HCEC 1CT (cell line): ENCODE data around the gene ADGRF3.
"Not testable (repeated sequence)": the region's sequence is repeated elsewhere in the genome, so short reads cannot be mapped to it uniquely, and the experiment has no call there.

Experiments used
- DNase-seq: peaks from one replicate; pipeline ENCODE4 v3.0.0-alpha.2; 2017

ADGRF3 gene, protein sequence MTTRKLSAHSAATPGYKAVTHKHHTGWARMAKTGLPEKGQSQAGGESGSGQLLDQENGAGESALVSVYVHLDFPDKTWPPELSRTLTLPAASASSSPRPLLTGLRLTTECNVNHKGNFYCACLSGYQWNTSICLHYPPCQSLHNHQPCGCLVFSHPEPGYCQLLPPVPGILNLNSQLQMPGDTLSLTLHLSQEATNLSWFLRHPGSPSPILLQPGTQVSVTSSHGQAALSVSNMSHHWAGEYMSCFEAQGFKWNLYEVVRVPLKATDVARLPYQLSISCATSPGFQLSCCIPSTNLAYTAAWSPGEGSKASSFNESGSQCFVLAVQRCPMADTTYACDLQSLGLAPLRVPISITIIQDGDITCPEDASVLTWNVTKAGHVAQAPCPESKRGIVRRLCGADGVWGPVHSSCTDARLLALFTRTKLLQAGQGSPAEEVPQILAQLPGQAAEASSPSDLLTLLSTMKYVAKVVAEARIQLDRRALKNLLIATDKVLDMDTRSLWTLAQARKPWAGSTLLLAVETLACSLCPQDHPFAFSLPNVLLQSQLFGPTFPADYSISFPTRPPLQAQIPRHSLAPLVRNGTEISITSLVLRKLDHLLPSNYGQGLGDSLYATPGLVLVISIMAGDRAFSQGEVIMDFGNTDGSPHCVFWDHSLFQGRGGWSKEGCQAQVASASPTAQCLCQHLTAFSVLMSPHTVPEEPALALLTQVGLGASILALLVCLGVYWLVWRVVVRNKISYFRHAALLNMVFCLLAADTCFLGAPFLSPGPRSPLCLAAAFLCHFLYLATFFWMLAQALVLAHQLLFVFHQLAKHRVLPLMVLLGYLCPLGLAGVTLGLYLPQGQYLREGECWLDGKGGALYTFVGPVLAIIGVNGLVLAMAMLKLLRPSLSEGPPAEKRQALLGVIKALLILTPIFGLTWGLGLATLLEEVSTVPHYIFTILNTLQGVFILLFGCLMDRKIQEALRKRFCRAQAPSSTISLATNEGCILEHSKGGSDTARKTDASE

GRCh38 chr2:26346454-26347053 is at the start of gene ADGRF3:
Gene ADGRF3, minus strand, starts transcription at chr2:26346789. Its CDS starts 555 bp downstream, at chr2:26346234.
- peak; percentile 21 for DNase-seq

GRCh38 chr2:26395394-26395793 is 48.8 kb upstream of the ADGRF3 start:
- no peak for DNase-seq

GRCh38 chr2:26394694-26395093 is 48.1 kb upstream of the ADGRF3 start:
- no peak for DNase-seq

DNA sequence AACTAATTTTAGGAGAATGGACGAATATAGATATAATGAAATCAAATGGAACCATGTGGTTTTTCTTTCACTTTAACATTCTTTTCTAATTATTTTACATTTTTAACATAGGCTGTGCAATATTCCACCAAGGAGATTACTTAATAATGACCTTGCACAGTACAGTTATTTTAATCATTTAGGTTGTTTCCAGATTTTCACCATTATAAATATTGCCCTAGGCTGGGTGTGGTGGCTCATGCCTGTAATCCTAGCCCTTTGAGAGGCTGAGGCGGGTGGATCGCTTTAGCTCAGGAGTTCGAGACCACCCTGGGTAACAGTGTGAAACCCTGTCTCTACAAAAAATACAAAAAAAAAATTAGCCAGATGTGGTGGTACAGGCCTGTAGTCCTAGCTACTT is 40.6 kb upstream of the ADGRF3 start:
- DNase-seq: no peak

- DNase-seq: no peak
Observed at GRCh38 chr2:26384597-26384996, 38.0 kb upstream of the ADGRF3 start.

DNA sequence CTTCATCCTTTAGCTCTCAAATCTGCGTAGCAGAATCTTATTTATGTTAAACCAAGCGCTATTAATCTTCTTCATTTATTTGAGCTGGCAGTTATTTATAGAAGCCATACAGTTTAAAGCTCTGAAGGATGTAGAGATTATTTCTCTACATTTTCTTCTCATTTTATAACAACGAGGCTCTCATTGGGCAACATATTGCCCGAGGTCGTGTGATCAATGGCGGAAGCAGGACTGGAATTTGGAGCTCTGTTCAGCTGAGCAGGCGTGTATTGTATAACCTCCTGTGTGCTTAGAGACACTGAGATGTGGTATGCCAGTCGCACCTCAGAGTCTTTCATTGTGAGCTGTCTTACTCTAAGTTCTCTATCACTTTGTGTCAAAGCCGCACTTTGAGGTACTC is 37.6 kb upstream of the ADGRF3 start:
- DNase-seq: no peak

- DNase-seq: no peak
Observed at GRCh38 chr2:26382564-26382963, 36.0 kb upstream of the ADGRF3 start.

GRCh38 chr2:26380281-26380680 is 33.7 kb upstream of the ADGRF3 start:
- DNase-seq: no peak

DNA sequence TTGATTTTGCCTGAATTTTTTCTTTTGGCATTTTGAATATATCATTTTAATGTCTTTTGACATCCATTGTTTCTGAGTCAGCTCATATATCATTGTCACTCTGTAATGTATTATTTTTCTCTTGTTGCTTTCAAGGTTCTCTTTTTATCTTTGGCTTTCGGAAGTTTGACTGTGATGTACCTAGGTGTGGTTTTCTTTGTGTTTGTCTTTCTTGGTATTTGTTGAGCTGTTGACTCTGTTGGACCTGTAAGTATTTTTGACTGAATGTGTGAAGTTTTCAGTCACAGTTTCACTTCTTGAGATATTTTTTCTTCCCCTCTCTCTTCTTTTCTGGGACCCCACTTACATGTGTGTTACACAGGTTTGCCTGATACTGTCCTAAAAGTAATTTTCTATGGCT is 30.2 kb upstream of the ADGRF3 start:
- no peak for DNase-seq

DNA sequence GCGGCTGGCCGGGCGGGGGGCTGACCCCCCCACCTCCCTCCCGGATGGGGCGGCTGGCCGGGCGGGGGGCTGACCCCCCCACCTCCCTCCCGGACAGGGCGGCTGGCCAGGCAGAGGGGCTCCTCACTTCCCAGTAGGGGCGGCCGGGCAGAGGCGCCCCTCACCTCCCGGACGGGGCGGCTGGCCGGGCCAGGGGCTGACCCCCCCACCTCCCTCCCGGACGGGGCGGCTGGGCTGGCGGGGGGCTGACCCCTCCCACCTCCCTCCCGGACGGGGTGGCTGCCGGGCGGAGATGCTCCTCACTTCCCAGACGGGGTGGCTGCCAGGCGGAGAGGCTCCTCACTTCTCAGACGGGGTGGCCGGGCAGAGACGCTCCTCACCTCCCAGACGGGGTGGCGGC is 24.3 kb upstream of the ADGRF3 start:
- not testable (repeated sequence) for DNase-seq

DNA sequence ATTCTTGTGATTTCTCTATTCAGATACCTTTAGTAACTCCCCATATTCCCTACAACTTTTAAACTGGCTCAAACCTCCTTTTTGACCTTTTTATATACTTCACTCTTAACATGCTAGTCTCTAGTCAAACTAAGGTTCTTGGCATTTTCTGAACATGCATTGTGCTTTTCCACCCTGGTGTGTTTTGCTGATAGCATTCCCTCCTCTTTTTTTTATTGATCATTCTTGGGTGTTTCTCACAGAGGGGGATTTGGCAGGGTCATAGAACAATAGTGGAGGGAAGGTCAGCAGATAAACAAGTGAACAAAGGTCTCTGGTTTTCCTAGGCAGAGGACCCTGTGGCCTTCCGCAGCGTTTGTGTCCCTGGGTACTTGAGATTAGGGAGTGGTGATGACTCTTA is 23.1 kb upstream of the ADGRF3 start:
- not testable (repeated sequence) for DNase-seq

DNA sequence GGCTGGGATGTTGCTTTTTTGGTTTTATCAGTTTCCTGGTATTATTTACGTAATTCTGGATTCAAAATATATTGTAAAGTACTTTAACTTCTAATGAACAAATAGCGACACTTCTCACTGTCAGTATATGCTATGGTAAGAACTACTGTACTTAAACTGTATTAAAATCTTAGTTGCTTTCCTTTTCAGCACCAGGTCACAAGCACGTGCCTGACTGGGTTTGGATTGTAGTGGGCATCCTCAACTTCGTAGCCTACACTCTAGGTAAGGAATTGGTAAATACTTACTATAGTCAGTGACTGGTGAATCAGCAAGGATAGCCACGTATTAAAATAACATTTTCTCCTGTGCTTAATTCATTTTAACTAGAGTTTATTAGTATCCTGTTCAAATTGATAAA is 20.4 kb upstream of the ADGRF3 start:
- DNase-seq: no peak

DNA sequence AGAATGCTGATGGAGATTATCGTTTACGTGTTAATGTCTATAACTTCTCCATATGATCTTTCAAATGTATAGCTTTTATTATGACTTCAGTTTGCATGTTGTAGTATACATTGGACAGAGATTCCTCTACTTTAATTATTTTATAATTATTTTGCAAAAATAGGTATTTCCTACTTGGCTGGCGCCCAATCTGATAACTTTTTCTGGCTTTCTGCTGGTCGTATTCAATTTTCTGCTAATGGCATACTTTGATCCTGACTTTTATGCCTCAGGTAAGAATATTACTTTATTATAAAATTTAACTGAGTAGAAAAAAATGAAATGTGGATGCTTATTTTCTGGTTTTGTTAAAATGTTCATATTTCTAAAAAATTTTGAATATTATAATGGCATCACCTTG is 18.1 kb upstream of the ADGRF3 start:
- DNase-seq: no peak

- DNase-seq: no peak
Observed at GRCh38 chr2:26363958-26364357, 17.4 kb upstream of the ADGRF3 start.

GRCh38 chr2:26363323-26363722 is 16.7 kb upstream of the ADGRF3 start:
- DNase-seq: peak; percentile 7

DNA sequence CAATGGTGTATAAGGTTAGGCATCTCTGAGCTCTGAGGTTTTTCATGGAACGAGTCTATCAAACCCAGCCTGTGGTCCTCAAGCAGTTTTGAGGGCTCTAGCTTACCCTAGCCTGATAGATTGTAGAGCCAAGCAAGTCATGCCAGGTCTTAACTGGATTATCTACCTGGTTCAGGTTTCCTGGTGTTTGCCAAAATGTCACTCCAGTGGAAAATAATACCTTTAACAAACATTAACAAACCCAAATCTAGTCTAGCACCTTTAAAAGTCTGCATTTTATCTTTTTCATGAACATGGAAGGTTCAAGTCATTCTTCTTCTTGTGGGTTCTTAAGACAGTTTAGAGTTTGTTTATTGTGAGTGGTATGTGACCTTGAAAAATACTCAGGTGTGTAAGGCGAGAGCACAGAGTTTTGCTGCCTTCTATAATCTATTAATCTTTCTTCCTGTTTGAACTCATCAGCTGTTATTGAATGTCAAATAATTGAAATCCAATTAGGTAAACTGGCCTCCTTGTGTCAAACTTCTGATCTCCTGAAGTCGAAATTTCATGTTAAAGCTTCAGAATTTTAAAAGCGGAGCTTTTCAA is 13.4 kb upstream of the ADGRF3 start:
- no peak for DNase-seq

DNA sequence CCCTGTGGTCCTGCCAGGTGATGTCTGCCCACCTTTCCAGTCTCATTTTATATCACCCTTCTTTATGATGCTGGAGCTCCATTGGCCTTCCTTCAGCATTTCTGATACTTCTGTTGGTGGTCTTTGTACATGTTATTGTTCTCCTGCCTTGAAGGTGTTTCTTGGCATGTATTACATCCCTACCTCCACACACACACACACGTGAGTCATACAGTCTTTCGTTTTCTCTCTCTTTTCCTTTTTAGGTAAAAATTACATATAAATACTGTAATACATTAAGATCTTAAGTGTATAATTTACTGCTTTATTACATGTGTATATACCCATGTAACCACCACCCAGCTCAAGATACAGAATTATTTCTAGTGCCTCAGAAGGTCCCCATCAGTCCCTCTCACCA is 10.2 kb upstream of the ADGRF3 start:
- no peak for DNase-seq

DNA sequence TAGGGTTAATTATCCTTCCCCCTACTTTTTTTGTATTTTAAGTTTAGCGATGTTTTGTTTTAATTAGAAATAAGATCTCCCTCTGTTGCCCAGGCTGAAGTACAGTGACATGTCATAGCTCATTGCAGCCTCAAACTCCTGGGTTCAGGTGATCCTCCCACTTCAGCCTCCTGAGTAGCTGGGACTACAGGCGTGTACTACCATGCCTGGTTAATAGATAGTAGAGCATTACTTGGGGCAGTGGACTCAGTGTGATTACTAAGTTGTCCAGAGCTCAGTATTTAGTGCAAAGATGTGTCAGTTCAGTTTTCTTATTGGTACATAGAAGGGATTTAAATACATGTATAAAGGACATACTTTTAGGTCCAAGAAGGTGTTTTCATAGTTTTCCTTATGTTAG is 9.5 kb upstream of the ADGRF3 start:
- DNase-seq: no peak

- DNase-seq: peak; percentile 94
Observed at GRCh38 chr2:26355038-26355995, 8.7 kb upstream of the ADGRF3 start.

DNA sequence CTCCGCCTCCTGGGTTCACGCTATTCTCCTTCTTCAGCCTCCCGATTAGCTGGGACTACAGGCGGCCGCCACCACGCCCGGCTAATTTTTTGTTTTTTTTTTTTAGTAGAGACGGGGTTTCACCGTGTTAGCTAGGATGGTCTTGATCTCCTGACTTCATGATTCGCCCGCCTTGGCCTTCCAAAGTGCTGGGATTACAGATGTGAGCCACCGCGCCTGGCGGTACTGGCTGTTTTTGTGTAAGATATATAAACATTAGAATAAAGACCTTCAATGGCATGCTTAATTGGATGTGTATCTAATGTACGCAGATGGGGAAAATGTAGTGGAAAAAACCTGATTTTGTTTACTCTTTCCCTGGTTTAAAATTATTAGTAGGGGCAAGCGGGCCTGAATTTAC is 7.9 kb upstream of the ADGRF3 start:
- not testable (repeated sequence) for DNase-seq

DNA sequence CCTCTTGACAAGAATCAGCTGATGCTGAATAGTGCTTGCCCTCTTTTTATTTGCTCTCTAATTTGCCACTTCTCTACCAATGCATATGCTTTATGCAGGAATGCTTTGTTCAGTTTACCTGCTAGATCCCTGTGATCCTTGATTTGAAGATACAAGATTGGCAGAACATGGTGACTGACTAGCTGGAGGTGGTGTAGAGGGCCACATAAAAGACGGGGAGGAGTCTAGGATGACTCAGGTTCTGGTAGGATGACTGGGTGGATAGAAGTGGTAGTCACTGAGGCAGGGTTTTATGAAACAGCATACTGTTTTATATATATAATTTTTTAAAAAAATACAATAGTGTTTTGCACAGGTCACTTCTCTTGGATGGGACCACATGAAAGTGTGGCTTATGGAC is 6.3 kb upstream of the ADGRF3 start:
- DNase-seq: peak; percentile 65
